ENCODE measurements around the gene CCDC117.

DNA sequence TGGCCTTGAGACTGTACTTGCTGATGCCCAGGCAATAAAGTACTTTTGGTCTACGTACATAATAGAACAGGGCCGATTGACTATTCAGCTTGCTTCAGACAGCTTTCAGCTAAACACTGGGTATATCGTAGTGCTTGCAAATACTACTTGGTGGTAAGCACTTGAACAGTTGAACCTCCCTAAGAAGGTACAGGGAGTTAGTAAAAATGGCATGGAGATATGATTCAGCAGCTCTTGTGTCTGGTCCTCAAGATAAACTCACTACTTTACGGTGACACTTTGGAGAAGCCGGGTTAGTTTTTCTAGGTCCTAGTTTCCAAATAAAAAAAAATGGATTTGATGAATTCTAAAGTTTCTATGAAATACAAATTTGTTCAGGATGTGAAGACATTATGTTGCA is 7.3 kb downstream of the CCDC117 start:
- no peak for TF ChIP-seq POLR2A (IDR thresholded peaks at IDR 0.05)
- TF ChIP-seq, protein P1, sequence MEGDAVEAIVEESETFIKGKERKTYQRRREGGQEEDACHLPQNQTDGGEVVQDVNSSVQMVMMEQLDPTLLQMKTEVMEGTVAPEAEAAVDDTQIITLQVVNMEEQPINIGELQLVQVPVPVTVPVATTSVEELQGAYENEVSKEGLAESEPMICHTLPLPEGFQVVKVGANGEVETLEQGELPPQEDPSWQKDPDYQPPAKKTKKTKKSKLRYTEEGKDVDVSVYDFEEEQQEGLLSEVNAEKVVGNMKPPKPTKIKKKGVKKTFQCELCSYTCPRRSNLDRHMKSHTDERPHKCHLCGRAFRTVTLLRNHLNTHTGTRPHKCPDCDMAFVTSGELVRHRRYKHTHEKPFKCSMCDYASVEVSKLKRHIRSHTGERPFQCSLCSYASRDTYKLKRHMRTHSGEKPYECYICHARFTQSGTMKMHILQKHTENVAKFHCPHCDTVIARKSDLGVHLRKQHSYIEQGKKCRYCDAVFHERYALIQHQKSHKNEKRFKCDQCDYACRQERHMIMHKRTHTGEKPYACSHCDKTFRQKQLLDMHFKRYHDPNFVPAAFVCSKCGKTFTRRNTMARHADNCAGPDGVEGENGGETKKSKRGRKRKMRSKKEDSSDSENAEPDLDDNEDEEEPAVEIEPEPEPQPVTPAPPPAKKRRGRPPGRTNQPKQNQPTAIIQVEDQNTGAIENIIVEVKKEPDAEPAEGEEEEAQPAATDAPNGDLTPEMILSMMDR (IDR thresholded peaks at IDR 0.05) = no peak

Measured in right lobe of liver (tissue), 4 donors.